Thymus (tissue), 11 donors: ENCODE data around the gene ACER1. TPM values are rescaled to one million over a fixed set of nuclear protein-coding genes. Genes with fewer than 3 reads are reported as not detected.

Experiments
- DNase-seq, 9 donors: peaks; one replicate each; pipeline ENCODE4 v3.0.0-alpha.2; 2013; ENCODE audit warnings: low spot score in 9 of 9, low read depth in 6 of 9, missing footprints in 1 of 9
- H3K27ac ChIP-seq, 2 donors: one replicate each; pipeline ENCODE4 v1.5.1; 2013; ENCODE audit warnings: control low read depth in 1 of 2, low read depth in 1 of 2, low read length in 1 of 2, mild to moderate bottlenecking in 1 of 2, moderate library complexity in 1 of 2
- H3K27me3 ChIP-seq, 2 donors: one replicate each; pipeline ENCODE4 v1.5.1; 2013; ENCODE audit warnings: low read length in 1 of 2; ENCODE audit not compliant: control insufficient read depth in 2 of 2, insufficient read depth in 1 of 2
- H3K36me3 ChIP-seq, 2 donors: one replicate each; pipeline ENCODE4 v1.5.1; 2013; ENCODE audit warnings: low read length in 1 of 2, mild to moderate bottlenecking in 1 of 2, moderate library complexity in 1 of 2; ENCODE audit not compliant: control insufficient read depth in 2 of 2, insufficient read depth in 2 of 2
- H3K4me1 ChIP-seq, 2 donors: one replicate each; pipeline ENCODE4 v1.5.1; 2013; ENCODE audit warnings: low read length in 2 of 2; ENCODE audit not compliant: control insufficient read depth in 2 of 2, insufficient read depth in 2 of 2
- H3K4me3 ChIP-seq, 2 donors: one replicate each; pipeline ENCODE4 v1.5.1; 2013; ENCODE audit warnings: low read length in 2 of 2, control low read depth in 1 of 2, mild to moderate bottlenecking in 1 of 2
- H3K9me3 ChIP-seq, 2 donors: one replicate each; pipeline ENCODE4 v1.5.1; 2013; ENCODE audit warnings: low read length in 1 of 2, mild to moderate bottlenecking in 1 of 2; ENCODE audit not compliant: control insufficient read depth in 2 of 2, insufficient read depth in 1 of 2
- WGBS: extraction: QIAGEN DNeasy Blood & Tissue Kit; methylation state at CpG from one replicate; pipeline ENCODE4 v1.1.7; 2013; 5-methylcytosine and 5-hydroxymethylcytosine counted together
- polyA plus RNA-seq: library from polyadenylated mRNA; stranded (reverse); fragments of 200-250 nt; gene quantifications from one replicate; pipeline ENCODE4 v1.2.3, GENCODE V29; 2013
- total RNA-seq: library from RNA; stranded (reverse); fragments of 120-200 nt; gene quantifications from one replicate; pipeline ENCODE4 v1.2.4, GENCODE V29; 2013
- donor health status: healthy.

The ACER1 gene
- total and polyA plus RNA-seq, 2 donors, result 0.14 to 2.8 TPM

DNA sequence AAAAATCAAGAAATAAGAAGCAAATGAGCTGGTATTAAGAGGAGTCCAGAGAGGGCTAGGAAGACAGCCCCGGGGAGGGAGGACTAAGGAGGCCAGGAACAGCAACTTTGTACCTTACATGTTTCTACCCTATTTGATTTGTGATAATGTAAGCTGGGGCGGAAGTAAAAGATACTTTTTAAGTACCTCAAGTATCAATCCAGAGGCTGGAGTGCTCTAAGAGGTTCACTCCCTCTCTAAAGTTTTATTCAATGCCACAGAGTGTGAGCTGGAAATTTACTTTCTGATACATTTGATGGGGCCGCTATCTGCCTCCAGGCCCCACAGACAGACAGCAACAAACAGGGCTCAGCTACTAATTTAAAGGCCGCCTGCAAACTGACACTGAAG is 65.0 kb downstream of the ACER1 start:
- no peak for DNase-seq
- Histone ChIP-seq H3K36me3 (peaks cover 36 to 40% of the 10 kb centered on the region in 2 donors), H3K4me3 (no peak overlapping the region), H3K27me3 (no peaks in the 10 kb centered on the region), H3K9me3 (no peaks in the 10 kb centered on the region), H3K4me1 (peaks cover 0 to 25% of the 10 kb centered on the region in 2 donors), H3K27ac (no peak overlapping the region)
- WGBS, result 99% methylated on average over 4 of the region's 4 CpGs

DNA sequence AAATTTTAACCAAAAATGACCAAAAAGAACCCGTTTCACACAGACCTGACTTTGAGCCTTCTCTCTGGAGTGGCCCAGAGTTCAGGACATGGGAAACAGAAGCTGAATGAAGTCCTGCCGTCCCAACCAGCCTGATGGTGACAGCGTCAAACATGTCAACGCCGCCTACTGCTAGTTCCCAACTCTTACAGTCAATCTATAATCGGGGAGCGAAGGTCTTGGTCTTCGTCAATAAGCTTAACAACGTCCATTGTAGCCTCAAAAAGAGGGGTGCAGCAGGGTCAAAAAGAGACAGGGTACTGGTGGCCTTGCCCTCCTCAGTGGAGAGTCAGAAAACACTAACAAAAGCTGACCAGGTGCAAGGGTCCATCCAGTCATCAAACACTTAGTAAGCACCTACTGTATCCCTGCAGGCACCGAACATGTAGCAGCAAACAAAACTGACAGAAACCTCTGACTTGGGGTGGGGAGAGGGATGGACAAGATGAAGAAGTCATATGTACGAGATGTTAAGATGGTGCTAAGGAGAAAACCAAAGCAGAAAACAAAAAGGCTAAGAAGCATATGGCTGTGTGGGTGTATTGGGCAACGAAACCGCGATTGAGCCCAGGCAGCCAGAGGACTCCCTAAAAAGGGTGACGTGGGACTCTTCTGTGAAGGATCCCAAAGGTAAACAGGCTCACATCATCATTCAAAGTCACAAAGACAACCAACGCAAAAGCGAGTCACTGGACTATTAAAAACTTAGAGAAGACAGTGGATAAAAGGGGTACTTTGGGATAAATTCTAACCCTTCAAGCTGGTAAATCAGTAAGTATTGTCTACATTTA is 65.6 kb downstream of the ACER1 start:
- H3K36me3 ChIP-seq, result peaks cover 36 to 44% of the 10 kb centered on the region in 2 donors
- no peaks in the 10 kb centered on the region for H3K9me3 ChIP-seq
- no peaks in the 10 kb centered on the region for H3K27me3 ChIP-seq
- H3K27ac ChIP-seq, result no peak overlapping the region
- no peak overlapping the region for H3K4me3 ChIP-seq
- no peak for DNase-seq
- peaks cover 0 to 19% of the 10 kb centered on the region in 2 donors for H3K4me1 ChIP-seq
- 94% methylated on average over 17 of the region's 17 CpGs for WGBS

DNA sequence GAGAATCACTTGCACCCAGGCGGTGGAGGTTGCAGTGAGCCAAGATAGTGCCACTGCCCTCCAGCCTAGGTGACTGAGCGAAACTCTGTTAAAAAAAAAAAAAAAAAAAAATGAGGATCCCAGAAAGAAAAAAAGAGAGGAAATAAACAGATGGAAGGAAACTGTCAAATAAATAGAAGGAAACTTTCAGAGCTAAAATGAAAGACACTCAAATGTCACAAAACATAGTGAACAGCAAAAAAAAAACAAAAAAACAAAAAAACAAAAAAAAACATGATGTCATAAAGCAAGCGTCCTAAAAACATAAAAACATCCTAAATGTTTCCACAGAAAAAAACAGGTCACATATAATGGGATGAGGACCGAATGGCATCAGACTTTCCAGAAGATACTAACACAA is 68.6 kb downstream of the ACER1 start:
- Histone ChIP-seq H3K4me3 (no peak overlapping the region), H3K27me3 (no peaks in the 10 kb centered on the region), H3K9me3 (no peaks in the 10 kb centered on the region), H3K36me3 (peaks cover 43 to 64% of the 10 kb centered on the region in 2 donors), H3K4me1 (peaks cover 2 to 26% of the 10 kb centered on the region in 2 donors), H3K27ac (no peak overlapping the region)
- no peak for DNase-seq
- WGBS, result 98% methylated on average over 4 of the region's 4 CpGs

DNA sequence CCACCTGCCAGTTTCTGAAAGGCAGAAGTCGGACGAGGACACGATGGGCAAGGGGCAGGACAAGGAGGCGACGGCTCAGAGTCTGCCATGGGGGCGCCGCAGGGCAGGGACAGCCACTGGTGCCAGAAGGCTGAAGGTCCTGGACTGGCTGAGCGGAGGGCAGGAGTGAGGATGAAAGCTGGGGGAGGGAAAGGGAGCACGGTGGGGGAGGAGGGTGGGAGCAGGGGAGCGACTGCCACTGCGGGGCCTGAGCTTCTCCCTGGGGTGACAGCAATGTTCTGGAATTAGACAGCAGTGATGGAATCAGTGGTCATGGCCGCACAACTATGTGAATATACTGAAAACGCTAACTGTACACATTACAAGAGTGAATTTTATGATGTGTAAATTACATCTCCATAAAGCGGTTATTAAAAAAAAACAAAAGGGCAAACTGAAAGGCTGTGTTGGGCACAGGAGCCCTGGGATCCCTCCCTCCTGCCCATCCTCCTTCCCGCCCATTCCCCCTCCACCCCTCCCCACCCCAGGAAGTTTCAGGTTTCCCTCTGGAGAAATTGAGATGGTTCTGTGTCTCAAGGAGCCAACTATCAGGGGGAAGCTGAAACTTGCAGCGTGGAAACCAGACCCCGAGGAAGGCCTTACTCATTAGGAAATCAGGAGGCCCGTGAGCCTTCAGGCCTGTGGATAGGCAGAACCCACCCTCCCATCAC is 69.5 kb downstream of the ACER1 start:
- H3K27me3 ChIP-seq, result no peaks in the 10 kb centered on the region
- WGBS, result 95% methylated on average over 18 of the region's 18 CpGs
- peaks cover 2 to 26% of the 10 kb centered on the region in 2 donors for H3K4me1 ChIP-seq
- peak overlapping the region in 1 of 2 donors; percentile 12 for H3K27ac ChIP-seq
- no peaks in the 10 kb centered on the region for H3K9me3 ChIP-seq
- H3K36me3 ChIP-seq, result peaks cover 42 to 61% of the 10 kb centered on the region in 2 donors
- H3K4me3 ChIP-seq, result no peak overlapping the region
- no peak for DNase-seq

DNA sequence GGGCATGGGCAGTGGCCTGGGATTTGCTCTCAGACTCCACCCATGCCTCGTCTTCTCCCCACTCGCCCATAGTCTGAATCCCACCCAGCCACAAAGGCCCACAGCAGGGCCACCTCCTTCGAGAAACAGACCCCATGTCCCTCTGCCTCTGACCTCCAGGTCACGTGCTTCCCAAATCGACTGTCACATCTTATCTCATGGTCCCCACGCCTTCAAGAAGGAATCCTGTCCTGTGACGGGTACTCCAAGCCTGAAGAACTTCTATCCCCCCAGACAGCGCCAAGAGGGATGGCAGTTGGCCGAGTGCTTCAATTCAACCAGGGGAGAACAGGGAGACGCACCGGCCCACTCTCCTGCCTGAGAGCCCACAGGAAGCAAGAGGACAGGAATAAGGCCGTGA is 70.1 kb downstream of the ACER1 start:
- H3K4me3 ChIP-seq, result no peak overlapping the region
- no peaks in the 10 kb centered on the region for H3K9me3 ChIP-seq
- DNase-seq, result no peak
- peaks cover 2 to 26% of the 10 kb centered on the region in 2 donors for H3K4me1 ChIP-seq
- H3K27ac ChIP-seq, result peak overlapping the region in 1 of 2 donors; percentile 52
- peaks cover 47 to 63% of the 10 kb centered on the region in 2 donors for H3K36me3 ChIP-seq
- 88% methylated on average over 12 of the region's 12 CpGs for WGBS
- no peaks in the 10 kb centered on the region for H3K27me3 ChIP-seq

DNA sequence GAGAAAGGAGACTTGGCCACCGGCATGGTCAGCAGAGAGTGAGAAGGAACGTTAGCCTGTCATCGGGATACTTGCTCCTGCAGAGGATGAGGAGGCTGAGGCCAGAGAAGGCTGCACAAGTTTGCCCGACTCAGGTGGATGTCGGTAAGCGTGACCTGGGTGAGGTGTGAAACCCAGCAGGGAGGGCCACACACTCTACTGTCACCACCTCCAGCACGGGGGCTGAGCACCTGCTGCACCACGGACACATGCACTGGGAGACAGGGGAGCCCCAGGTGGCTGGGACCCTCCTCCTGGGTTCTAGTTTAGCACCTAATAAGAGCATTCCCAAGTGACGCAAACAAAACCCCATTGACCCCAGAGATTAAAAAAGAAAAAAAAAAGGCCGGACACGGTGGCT is 70.9 kb downstream of the ACER1 start:
- WGBS, result 92% methylated on average over 11 of the region's 11 CpGs
- Histone ChIP-seq H3K9me3 (no peaks in the 10 kb centered on the region), H3K36me3 (peaks cover 45 to 55% of the 10 kb centered on the region in 2 donors), H3K4me3 (no peak overlapping the region), H3K4me1 (peaks cover 2 to 26% of the 10 kb centered on the region in 2 donors), H3K27ac (no peak overlapping the region), H3K27me3 (no peaks in the 10 kb centered on the region)
- DNase-seq, result no peak

DNA sequence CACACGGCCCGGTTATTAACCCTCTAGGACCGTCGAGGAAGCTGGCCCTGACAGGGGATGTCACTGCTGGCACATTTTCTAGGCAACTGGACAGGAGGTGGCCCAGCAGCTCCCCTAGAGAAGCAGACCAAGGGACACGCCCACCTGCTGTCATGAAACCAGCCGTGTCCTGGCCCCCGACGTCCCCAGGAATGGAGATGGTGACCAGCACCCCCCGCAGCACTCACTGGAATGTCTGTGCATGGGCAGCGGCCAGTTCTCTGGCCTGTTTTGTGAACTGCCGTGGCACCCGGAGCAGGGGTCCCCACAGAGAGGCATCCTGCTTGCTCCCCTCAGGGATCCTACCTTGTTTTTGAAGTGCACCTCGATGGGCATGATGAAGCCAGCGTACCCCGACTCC is 71.5 kb downstream of the ACER1 start:
- Histone ChIP-seq H3K27me3 (no peaks in the 10 kb centered on the region), H3K27ac (no peak overlapping the region), H3K36me3 (peaks cover 44 to 52% of the 10 kb centered on the region in 2 donors), H3K9me3 (no peaks in the 10 kb centered on the region), H3K4me3 (no peak overlapping the region), H3K4me1 (peaks cover 2 to 26% of the 10 kb centered on the region in 2 donors)
- no peak for DNase-seq
- WGBS, result 88% methylated on average over 15 of the region's 15 CpGs

DNA sequence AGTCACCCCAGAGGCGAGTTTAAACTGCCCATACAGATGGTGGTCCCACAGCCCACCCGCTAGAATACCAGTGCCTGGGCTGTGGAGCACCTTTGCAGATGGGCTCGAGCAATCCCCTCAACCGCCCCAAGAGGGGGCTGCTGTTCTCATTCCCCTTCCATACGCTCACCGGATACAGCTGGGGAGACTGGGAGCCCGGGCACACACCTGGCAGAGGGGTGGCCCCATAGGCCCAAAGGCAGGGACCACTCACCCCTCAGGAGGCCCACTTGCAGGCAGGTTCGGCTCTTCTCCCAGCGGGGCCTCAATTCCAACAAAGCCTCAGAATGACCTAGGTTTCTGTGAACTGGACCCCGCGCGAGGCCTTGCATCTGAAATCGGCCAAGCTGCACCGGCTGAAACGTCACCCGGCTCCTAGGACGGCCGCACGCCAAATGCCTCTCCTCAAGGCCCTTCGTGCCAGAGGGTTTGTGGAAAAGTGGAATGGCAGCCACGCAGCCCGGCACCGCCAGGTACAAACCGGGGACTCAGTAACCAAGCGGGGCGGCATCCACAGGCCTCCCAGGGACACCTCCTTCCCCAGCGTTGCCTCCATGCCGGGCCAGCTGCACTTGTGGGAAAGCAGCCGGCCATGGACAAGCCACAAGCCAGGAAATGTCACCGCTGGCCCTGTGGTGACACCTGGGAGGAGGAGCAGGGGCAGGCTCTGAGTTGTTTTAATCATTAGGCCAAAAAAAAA is 72.3 kb downstream of the ACER1 start:
- H3K4me3 ChIP-seq, result no peak overlapping the region
- H3K4me1 ChIP-seq, result peaks cover 2 to 26% of the 10 kb centered on the region in 2 donors
- peaks cover 47 to 52% of the 10 kb centered on the region in 2 donors for H3K36me3 ChIP-seq
- H3K27me3 ChIP-seq, result no peaks in the 10 kb centered on the region
- peak in 8 of 9 donors; percentile 32 to 73 (median 40) for DNase-seq
- no peaks in the 10 kb centered on the region for H3K9me3 ChIP-seq
- 73% methylated on average over 30 of the region's 30 CpGs for WGBS
- no peak overlapping the region for H3K27ac ChIP-seq
